HepG2 (cell line): ENCODE measurements around the gene JPT1. TPM values are rescaled to one million over a fixed set of nuclear protein-coding genes. Genes with fewer than 3 reads are reported as not detected.

Experiments
- AGO2 ChIP-seq: fragments of 200-400 bp; formaldehyde crosslinking; optimal IDR thresholded peaks from 2 replicates; pipeline ENCODE3; 2017; ENCODE audit warnings: mild to moderate bottlenecking, low read depth, low read length, moderate library complexity
- ASH2L ChIP-seq: fragments of 300-600, 200-600 bp; sonication (generic); IDR thresholded peaks from 2 replicates; pipeline ENCODE4 v1.7.0; 2017; ENCODE audit warnings: low read depth, mild to moderate bottlenecking, moderate library complexity, mixed read lengths, low read length; ENCODE audit not compliant: insufficient read length
- ATF6 ChIP-seq: sonication (generic); formaldehyde crosslinking; conservative IDR thresholded peaks from 2 replicates; pipeline ENCODE4 v1.4.0; 2020; ENCODE audit warnings: missing genetic modification reagents
- EP300 ChIP-seq, 3 experiments: sonication (generic) in 1 of 3; formaldehyde crosslinking in 1 of 3; IDR thresholded peaks; 2 replicates each; pipeline versions ENCODE4 v1.5.1 to v1.6.1; 2011 to 2020; ENCODE audit warnings: low read depth in 2 of 3, low read length in 2 of 3, borderline replicate concordance in 1 of 3, improper control_type of control experiment in 1 of 3, mild to moderate bottlenecking in 1 of 3, missing genetic modification reagents in 1 of 3, moderate library complexity in 1 of 3
- FOXK1 ChIP-seq: sonication (generic); formaldehyde crosslinking; IDR thresholded peaks from 2 replicates; pipeline ENCODE4 v1.4.0; 2020; ENCODE audit warnings: low read depth, missing genetic modification reagents, borderline replicate concordance
- HOXA5 ChIP-seq: sonication (generic); formaldehyde crosslinking; IDR thresholded peaks from 2 replicates; pipeline ENCODE4 v1.4.0; 2020; ENCODE audit warnings: missing genetic modification reagents
- JUNB ChIP-seq: sonication (generic); formaldehyde crosslinking; IDR thresholded peaks from 2 replicates; pipeline ENCODE4 v1.8.0; 2022; ENCODE audit warnings: missing genetic modification reagents, mild to moderate bottlenecking, borderline replicate concordance
- JUND ChIP-seq: sonication (generic); formaldehyde crosslinking; IDR thresholded peaks from 2 replicates; pipeline ENCODE4 v1.8.0; 2022; ENCODE audit warnings: mild to moderate bottlenecking, missing genetic modification reagents
- MTF1 ChIP-seq: sonication (generic); formaldehyde crosslinking; IDR thresholded peaks from 2 replicates; pipeline ENCODE4 v1.5.0; 2020; ENCODE audit warnings: missing genetic modification reagents
- PLRG1 ChIP-seq: fragments of 450-650 bp; conservative IDR thresholded peaks from 2 replicates; pipeline ENCODE4 v1.6.1; 2016
- SNRNP70 ChIP-seq: fragments of 200-400 bp; formaldehyde crosslinking; IDR thresholded peaks from 2 replicates; pipeline ENCODE4 v1.6.1; 2017; ENCODE audit warnings: mild to moderate bottlenecking, low read depth, low read length, moderate library complexity
- SP140L ChIP-seq: sonication (generic); formaldehyde crosslinking; IDR thresholded peaks from 2 replicates; pipeline ENCODE4 v1.4.0; 2020; ENCODE audit warnings: missing genetic modification reagents, borderline replicate concordance
- SP5 ChIP-seq: IDR thresholded peaks from 2 replicates; pipeline ENCODE4 v1.6.1; 2016; ENCODE audit warnings: low read depth, borderline replicate concordance
- TFAP4 ChIP-seq: sonication (generic); IDR thresholded peaks from 2 replicates; pipeline ENCODE4 v1.6.1; 2016; ENCODE audit warnings: low read depth, borderline replicate concordance
- ZBTB39 ChIP-seq: sonication (generic); formaldehyde crosslinking; IDR thresholded peaks from 2 replicates; pipeline ENCODE4 v1.5.0; 2020; ENCODE audit warnings: missing genetic modification reagents
- ZBTB44 ChIP-seq: sonication (generic); formaldehyde crosslinking; IDR thresholded peaks from 2 replicates; pipeline ENCODE4 v1.4.0; 2020; ENCODE audit warnings: missing genetic modification reagents
- ZKSCAN1 ChIP-seq: fragments of 150-350 bp; IDR thresholded peaks from 2 replicates; pipeline ENCODE4 v1.6.1; 2014; ENCODE audit warnings: low read length
- ZNF337 ChIP-seq: sonication (generic); formaldehyde crosslinking; IDR thresholded peaks from 2 replicates; pipeline ENCODE4 v1.5.1; 2020; ENCODE audit warnings: missing genetic modification reagents, low read depth, mild to moderate bottlenecking, borderline replicate concordance
- ZNF501 ChIP-seq: sonication (generic); formaldehyde crosslinking; IDR thresholded peaks from 2 replicates; pipeline ENCODE4 v1.5.1; 2020; ENCODE audit warnings: mild to moderate bottlenecking, moderate library complexity, missing genetic modification reagents
- ZNF549 ChIP-seq: sonication (generic); formaldehyde crosslinking; IDR thresholded peaks from 2 replicates; pipeline ENCODE4 v1.5.0; 2020; ENCODE audit warnings: missing genetic modification reagents
- ZNF615 ChIP-seq: sonication (generic); formaldehyde crosslinking; IDR thresholded peaks from 2 replicates; pipeline ENCODE4 v1.5.0; 2020; ENCODE audit warnings: mild to moderate bottlenecking, missing genetic modification reagents, borderline replicate concordance
- ZNF839 ChIP-seq: sonication (generic); formaldehyde crosslinking; IDR thresholded peaks from 2 replicates; pipeline ENCODE4 v1.4.0; 2020; ENCODE audit warnings: missing genetic modification reagents, mild to moderate bottlenecking, borderline replicate concordance
- polyA plus RNA-seq, 8 experiments: library from polyadenylated mRNA; depleted of rRNA in 3 of 8; stranded (reverse) in 7 of 8; unstranded in 1 of 8; fragments of >200 nt; fragmentation: Illumina TruSeq in 4 of 8; extraction: Trizol in 4 of 8; gene quantifications; 2 replicates each; pipeline versions ENCODE4 v1.2.1 to v1.2.3, GENCODE V29; 2011 to 2016; ENCODE audit warnings: low read depth in 4 of 8, missing spikeins in 1 of 8, mixed read lengths in 1 of 8; ENCODE audit not compliant: insufficient read depth in 1 of 8
- total RNA-seq, 5 experiments: library from RNA; depleted of rRNA; stranded (reverse); fragments of >200 nt; fragmentation: Illumina TruSeq; extraction: Trizol; gene quantifications; 2 replicates each; pipeline ENCODE4 v1.2.3, GENCODE V29; 2016; ENCODE audit warnings: low read depth in 1 of 5

JPT1 gene
- total and polyA plus RNA-seq, 2 of the 13 experiments (the other 11 are each of a cell fraction or from before 2014, with no cell fraction given): 43.3 to 256 TPM

- no peak for TF ChIP-seq ZNF839 (CRISPR knock-in tag)
- TF ChIP-seq HOXA5 (CRISPR knock-in tag): no peak; the same call in 1 of the 2 replicates
- TF ChIP-seq ATF6 (CRISPR knock-in tag): no peak
- no peak for TF ChIP-seq PLRG1
- no peak for TF ChIP-seq SNRNP70
- TF ChIP-seq SP5: peak; percentile 48; the same call in 1 of the 2 replicates
- no peak for TF ChIP-seq ZBTB44 (CRISPR knock-in tag)
- TF ChIP-seq ZNF615: no peak
- no peak for TF ChIP-seq ZKSCAN1
- TF ChIP-seq ASH2L: peak; percentile 97
- TF ChIP-seq SP140L (CRISPR knock-in tag): peak; percentile 43; the same call in 1 of the 2 replicates
- TF ChIP-seq FOXK1: peak; percentile 32; the same call in 1 of the 2 replicates
- no peak; the same call in 1 of the 2 replicates for TF ChIP-seq MTF1
- no peak for TF ChIP-seq JUND (CRISPR knock-in tag)
- TF ChIP-seq ZNF337 (CRISPR knock-in tag): no peak
- TF ChIP-seq ZNF549: 0 out of 2 replicates have a peak, but pooled peaks have one; percentile 61
- no peak for TF ChIP-seq ZBTB39 (CRISPR knock-in tag)
- TF ChIP-seq ZNF501 (CRISPR knock-in tag): no peak
- no peak for TF ChIP-seq TFAP4
- no peak for TF ChIP-seq JUNB (CRISPR knock-in tag)
- TF ChIP-seq AGO2: peak; percentile 96
- TF ChIP-seq EP300 (IDR thresholded peaks at IDR 0.05; ENCODE audit: low read depth in 2 of 2, low read length in 2 of 2): peak in 1 of 2 experiments; percentile 13; a peak in 1 of 4 replicates
- peak; percentile 34; the same call in 1 of the 2 replicates for TF ChIP-seq EP300 (CRISPR knock-in tag; IDR thresholded peaks at IDR 0.05; ENCODE audit: borderline replicate concordance)
These were observed 22.9 kb downstream of the JPT1 start, which contains the start of gene NT5C (continued) for GRCh38 chr17:75131278-75132017.
